Measurements from ENCODE around the gene EXD3. TPM values are rescaled to one million over a fixed set of nuclear protein-coding genes. Genes with fewer than 3 reads are reported as not detected.

The EXD3 gene
- total RNA-seq, 2 experiments from 2014 or later = 20.8 to 27.0 TPM

GRCh38 chr9:137388589-137389427 lies 34.2 kb downstream of the EXD3 start:
- ChIA-PET POLR2A (no interaction called here), CTCF (ENCODE audit: unreplicated experiment) (no interaction called here)
- intact Hi-C loops (cut with micrococcal nuclease; ENCODE audit: unreplicated experiment) = no loop called here

DNA sequence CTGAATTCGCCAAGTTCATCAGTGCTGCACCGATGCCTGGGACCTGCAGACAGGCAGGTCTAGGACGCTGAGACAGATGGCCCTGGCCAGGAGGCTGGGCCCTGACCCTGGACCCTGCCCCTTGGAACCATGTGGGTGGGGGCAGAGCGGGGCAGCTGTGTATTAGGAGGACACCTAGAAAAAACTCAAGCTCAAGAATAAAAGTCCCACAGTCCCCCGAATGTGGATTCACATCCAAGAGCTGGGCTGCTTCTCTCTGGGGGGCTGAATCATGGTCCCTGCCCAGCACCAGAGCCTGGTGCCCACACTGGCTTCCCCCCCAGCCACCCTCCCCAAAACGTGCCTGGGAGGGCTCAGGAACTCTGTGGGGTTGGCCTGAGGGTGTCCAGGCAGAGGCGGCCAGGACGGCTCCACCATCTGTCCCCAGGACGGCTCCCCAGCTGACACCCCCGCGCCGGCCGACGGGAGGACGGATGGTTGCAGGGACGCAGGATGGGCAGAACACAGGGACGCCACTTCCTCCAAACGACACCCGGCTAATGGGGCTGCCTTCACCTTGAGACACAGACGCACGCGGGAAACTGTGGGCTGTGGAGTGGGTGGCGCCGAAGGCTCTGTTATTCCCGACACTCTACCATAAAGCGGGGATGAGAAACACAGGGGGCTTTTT lies 34.9 kb downstream of the EXD3 start:
- no peak for DNase-seq (ENCODE audit: low spot score)
- BruUV-seq (replicated peaks) = no TSS peak
- ChIA-PET POLR2A (interaction anchor here (0.6 kb wide), 1 partner anchor 1763 kb away, joined by 4 read pairs; no protein-coding TSS in a partner anchor), CTCF (ENCODE audit: unreplicated experiment) (no interaction called here)
- no peaks in the 10 kb centered on the region for H3K4me1 ChIP-seq (ENCODE audit: insufficient read depth, low read length, poor library complexity, severe bottlenecking)
- H3K9me2 ChIP-seq (ENCODE audit: insufficient read depth, low read length) = no peaks in the 10 kb centered on the region
- H4K20me1 ChIP-seq (ENCODE audit: insufficient read depth, low read length) = no peaks in the 10 kb centered on the region
- H3K36me3 ChIP-seq (ENCODE audit: insufficient read depth, low read length) = no peaks in the 10 kb centered on the region
- TF ChIP-seq, protein P1, sequence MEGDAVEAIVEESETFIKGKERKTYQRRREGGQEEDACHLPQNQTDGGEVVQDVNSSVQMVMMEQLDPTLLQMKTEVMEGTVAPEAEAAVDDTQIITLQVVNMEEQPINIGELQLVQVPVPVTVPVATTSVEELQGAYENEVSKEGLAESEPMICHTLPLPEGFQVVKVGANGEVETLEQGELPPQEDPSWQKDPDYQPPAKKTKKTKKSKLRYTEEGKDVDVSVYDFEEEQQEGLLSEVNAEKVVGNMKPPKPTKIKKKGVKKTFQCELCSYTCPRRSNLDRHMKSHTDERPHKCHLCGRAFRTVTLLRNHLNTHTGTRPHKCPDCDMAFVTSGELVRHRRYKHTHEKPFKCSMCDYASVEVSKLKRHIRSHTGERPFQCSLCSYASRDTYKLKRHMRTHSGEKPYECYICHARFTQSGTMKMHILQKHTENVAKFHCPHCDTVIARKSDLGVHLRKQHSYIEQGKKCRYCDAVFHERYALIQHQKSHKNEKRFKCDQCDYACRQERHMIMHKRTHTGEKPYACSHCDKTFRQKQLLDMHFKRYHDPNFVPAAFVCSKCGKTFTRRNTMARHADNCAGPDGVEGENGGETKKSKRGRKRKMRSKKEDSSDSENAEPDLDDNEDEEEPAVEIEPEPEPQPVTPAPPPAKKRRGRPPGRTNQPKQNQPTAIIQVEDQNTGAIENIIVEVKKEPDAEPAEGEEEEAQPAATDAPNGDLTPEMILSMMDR (conservative IDR thresholded peaks at IDR 0.05; ENCODE audit: low read length) = no peak
- TF ChIP-seq EZH2phosphoT487 (IDR thresholded peaks at IDR 0.05; ENCODE audit: borderline replicate concordance, low read depth, low read length) = no peak
- H3K79me2 ChIP-seq (ENCODE audit: insufficient read depth, low read depth, low read length) = no peaks in the 10 kb centered on the region
- H3K4me3 ChIP-seq (ENCODE audit: low read depth, low read length, poor library complexity, severe bottlenecking) = no peak overlapping the region
- no peak overlapping the region for H3K27ac ChIP-seq (ENCODE audit: low read depth, low read length, poor library complexity, severe bottlenecking)
- H3K9me3 ChIP-seq (ENCODE audit: low read length) = no peaks in the 10 kb centered on the region
- intact Hi-C loops (cut with micrococcal nuclease; ENCODE audit: unreplicated experiment) = no loop called here
- H2AFZ ChIP-seq (ENCODE audit: low read length) = no peak overlapping the region
- H3K4me2 ChIP-seq (ENCODE audit: low read length) = no peak overlapping the region

More at GRCh38 chr9:137388589-137389427, 34.2 kb downstream of the EXD3 start:
- no peak overlapping the region for H3K4me3 ChIP-seq (ENCODE audit: low read depth, low read length, poor library complexity, severe bottlenecking)
- H3K27ac ChIP-seq (ENCODE audit: low read depth, low read length, poor library complexity, severe bottlenecking) = no peak overlapping the region
- no peaks in the 10 kb centered on the region for H3K9me2 ChIP-seq (ENCODE audit: insufficient read depth, low read length)
- no peaks in the 10 kb centered on the region for H3K36me3 ChIP-seq (ENCODE audit: insufficient read depth, low read length)
- no peak overlapping the region for H3K4me2 ChIP-seq (ENCODE audit: low read length)
- H4K20me1 ChIP-seq (ENCODE audit: insufficient read depth, low read length) = no peaks in the 10 kb centered on the region
- H3K79me2 ChIP-seq (ENCODE audit: insufficient read depth, low read depth, low read length) = no peaks in the 10 kb centered on the region
- BruUV-seq (replicated peaks) = no TSS peak
- H3K4me1 ChIP-seq (ENCODE audit: insufficient read depth, low read length, poor library complexity, severe bottlenecking) = no peaks in the 10 kb centered on the region
- no peak for DNase-seq (ENCODE audit: low spot score)
- H2AFZ ChIP-seq (ENCODE audit: low read length) = no peak overlapping the region
- TF ChIP-seq, protein P1 (conservative IDR thresholded peaks at IDR 0.05; ENCODE audit: low read length) = no peak
- TF ChIP-seq EZH2phosphoT487 (IDR thresholded peaks at IDR 0.05; ENCODE audit: borderline replicate concordance, low read depth, low read length) = no peak
- no peaks in the 10 kb centered on the region for H3K9me3 ChIP-seq (ENCODE audit: low read length)
